SK-N-SH (cell line): Measurements from ENCODE around the gene CTBP1.

ENCODE experiments used
- CTCF ChIP-seq: fragments of 200-600 bp; sonication (generic); IDR thresholded peaks from 2 replicates; pipeline ENCODE4 v1.6.1; 2017; ENCODE audit warnings: antibody characterized with exemption, mild to moderate bottlenecking, moderate library complexity
- GATA2 ChIP-seq: sonication (generic); formaldehyde crosslinking; IDR thresholded peaks from 2 replicates; pipeline ENCODE4 v1.5.0; 2020; ENCODE audit warnings: mild to moderate bottlenecking, missing genetic modification reagents
- JUND ChIP-seq: IDR thresholded peaks from 2 replicates; pipeline ENCODE4 v1.4.0; 2012
- MAX ChIP-seq: IDR thresholded peaks from 2 replicates; pipeline ENCODE4 v1.4.0; 2012; ENCODE audit warnings: low read depth
- MXI1 ChIP-seq: IDR thresholded peaks from 2 replicates; pipeline ENCODE4 v1.6.1; 2012; ENCODE audit warnings: mild to moderate bottlenecking, low read depth, low read length, improper control_type of control experiment
- POLR2AphosphoS5 ChIP-seq: IDR thresholded peaks from 2 replicates; pipeline ENCODE4 v1.6.1; 2012; ENCODE audit warnings: low read depth, low read length
- RAD21 ChIP-seq: IDR thresholded peaks from 2 replicates; pipeline ENCODE4 v1.6.1; 2012; ENCODE audit warnings: mild to moderate bottlenecking, low read length
- REST ChIP-seq: IDR thresholded peaks from 2 replicates; pipeline ENCODE4 v1.6.1; 2012; ENCODE audit warnings: mild to moderate bottlenecking, low read depth, low read length, moderate library complexity
- RXRA ChIP-seq: IDR thresholded peaks from 2 replicates; pipeline ENCODE4 v1.4.0; 2012; ENCODE audit warnings: low read depth, mild to moderate bottlenecking, borderline replicate concordance
- SIN3A ChIP-seq: IDR thresholded peaks from 2 replicates; pipeline ENCODE4 v1.6.1; 2012; ENCODE audit warnings: low read depth, mild to moderate bottlenecking, low read length, moderate library complexity, borderline replicate concordance
- SMC3 ChIP-seq: IDR thresholded peaks from 2 replicates; pipeline ENCODE4 v1.6.1; 2012; ENCODE audit warnings: low read depth, low read length, improper control_type of control experiment
- TAF1 ChIP-seq: IDR thresholded peaks from 2 replicates; pipeline ENCODE4 v1.6.1; 2012; ENCODE audit warnings: low read depth, mild to moderate bottlenecking, low read length, moderate library complexity, borderline replicate concordance
- TEAD4 ChIP-seq: IDR thresholded peaks from 2 replicates; pipeline ENCODE4 v1.4.0; 2012; ENCODE audit warnings: mild to moderate bottlenecking, borderline replicate concordance; ENCODE audit not compliant: insufficient read depth
- USF2 ChIP-seq: fragments of 150-350 bp; IDR thresholded peaks from 2 replicates; pipeline ENCODE4 v1.6.1; 2017; ENCODE audit warnings: antibody characterized with exemption, low read length, low read depth, borderline replicate concordance

GRCh38 chr4:1218634-1219565 is 30.0 kb downstream of the CTBP1 start:
- no peak for TF ChIP-seq SMC3
- no peak for TF ChIP-seq TAF1
- TF ChIP-seq CTCF: no peak
- no peak for TF ChIP-seq REST
- no peak for TF ChIP-seq RAD21
- no peak for TF ChIP-seq MXI1
- no peak for TF ChIP-seq SIN3A
- TF ChIP-seq MAX: no peak
- no peak for TF ChIP-seq JUND
- no peak for TF ChIP-seq RXRA
- TF ChIP-seq POLR2AphosphoS5: no peak
- TF ChIP-seq TEAD4: no peak
- TF ChIP-seq GATA2 (CRISPR knock-in tag): no peak
- TF ChIP-seq USF2: no peak
